ENCODE results near the gene LAMC2. TPM values are rescaled to one million over a fixed set of nuclear protein-coding genes. Genes with fewer than 3 reads are reported as not detected.
"Not testable (repeated sequence)": the region's sequence is repeated elsewhere in the genome, so short reads cannot be mapped to it uniquely, and the experiment has no call there.

LAMC2 gene
- total and polyA plus RNA-seq, 3 experiments from 2014 or later = not detected

GRCh38 chr1:183147735-183148134 is 38.3 kb upstream of the LAMC2 start:
- no peaks in the 10 kb centered on the region for H3K4me1 Mint-ChIP-seq
- no peaks in the 10 kb centered on the region for H3K9me3 ChIP-seq (ENCODE audit: low read length)
- peaks cover 0 to 2% (median 0%) of the 10 kb centered on the region in 5 donors for H3K9me3 Mint-ChIP-seq
- H3K36me3 Mint-ChIP-seq = no peaks in the 10 kb centered on the region
- no peak overlapping the region for H3K4me3 ChIP-seq (ENCODE audit: low read length)
- H3K36me3 ChIP-seq (ENCODE audit: insufficient read depth, low read length) = no peaks in the 10 kb centered on the region
- H3K27ac ChIP-seq (ENCODE audit: low read depth, low read length) = no peak overlapping the region
- H3K4me1 ChIP-seq (ENCODE audit: insufficient read depth, low read length) = no peaks in the 10 kb centered on the region
- DNase-seq = no peak
- H3K27me3 Mint-ChIP-seq = peaks cover 5 to 7% of the 10 kb centered on the region in 2 donors
- no peaks in the 10 kb centered on the region for H3K27me3 ChIP-seq (ENCODE audit: insufficient read depth, low read length, poor library complexity, severe bottlenecking)
- POLR2A ChIA-PET = no interaction called here
- H3K27ac Mint-ChIP-seq = no peak overlapping the region
- H3K4me3 Mint-ChIP-seq = no peak overlapping the region
- CTCF ChIA-PET = no interaction called here

GRCh38 chr1:183148599-183148998 is 37.5 kb upstream of the LAMC2 start:
- no peak overlapping the region for H3K27ac Mint-ChIP-seq
- no peaks in the 10 kb centered on the region for H3K36me3 Mint-ChIP-seq
- H3K4me3 Mint-ChIP-seq = no peak overlapping the region
- H3K27me3 Mint-ChIP-seq = peaks cover 8 to 9% of the 10 kb centered on the region in 2 donors
- Histone ChIP-seq H3K4me3 (ENCODE audit: low read length) (no peak overlapping the region), H3K36me3 (ENCODE audit: insufficient read depth, low read length) (no peaks in the 10 kb centered on the region), H3K27me3 (ENCODE audit: insufficient read depth, low read length, poor library complexity, severe bottlenecking) (no peaks in the 10 kb centered on the region), H3K4me1 (ENCODE audit: insufficient read depth, low read length) (no peaks in the 10 kb centered on the region), H3K9me3 (ENCODE audit: low read length) (no peaks in the 10 kb centered on the region), H3K27ac (ENCODE audit: low read depth, low read length) (no peak overlapping the region)
- no peaks in the 10 kb centered on the region for H3K4me1 Mint-ChIP-seq
- ChIA-PET CTCF (no interaction called here), POLR2A (no interaction called here)
- DNase-seq = no peak
- peaks cover 0 to 5% (median 0%) of the 10 kb centered on the region in 5 donors for H3K9me3 Mint-ChIP-seq

GRCh38 chr1:183149273-183149672 is 36.8 kb upstream of the LAMC2 start:
- H3K27ac ChIP-seq (ENCODE audit: low read depth, low read length) = no peak overlapping the region
- H3K36me3 ChIP-seq (ENCODE audit: insufficient read depth, low read length) = no peaks in the 10 kb centered on the region
- H3K4me3 ChIP-seq (ENCODE audit: low read length) = no peak overlapping the region
- H3K27me3 Mint-ChIP-seq = peaks cover 7 to 12% of the 10 kb centered on the region in 2 donors
- H3K27ac Mint-ChIP-seq = no peak overlapping the region
- no peaks in the 10 kb centered on the region for H3K4me1 ChIP-seq (ENCODE audit: insufficient read depth, low read length)
- H3K4me3 Mint-ChIP-seq = no peak overlapping the region
- no peaks in the 10 kb centered on the region for H3K4me1 Mint-ChIP-seq
- no peaks in the 10 kb centered on the region for H3K9me3 ChIP-seq (ENCODE audit: low read length)
- CTCF ChIA-PET = no interaction called here
- H3K27me3 ChIP-seq (ENCODE audit: insufficient read depth, low read length, poor library complexity, severe bottlenecking) = no peaks in the 10 kb centered on the region
- H3K9me3 Mint-ChIP-seq = peaks cover 0 to 5% (median 0%) of the 10 kb centered on the region in 5 donors
- POLR2A ChIA-PET = no interaction called here
- no peaks in the 10 kb centered on the region for H3K36me3 Mint-ChIP-seq
- no peak for DNase-seq

- H3K4me3 Mint-ChIP-seq; H3K9me3 Mint-ChIP-seq; H3K4me1 Mint-ChIP-seq; H3K4me3 ChIP-seq (ENCODE audit: low read length); POLR2A ChIA-PET; H3K36me3 Mint-ChIP-seq; H3K4me1 ChIP-seq (ENCODE audit: insufficient read depth, low read length); H3K27ac ChIP-seq (ENCODE audit: low read depth, low read length); H3K9me3 ChIP-seq (ENCODE audit: low read length); DNase-seq; CTCF ChIA-PET; H3K27ac Mint-ChIP-seq; H3K36me3 ChIP-seq (ENCODE audit: insufficient read depth, low read length); H3K27me3 ChIP-seq (ENCODE audit: insufficient read depth, low read length, poor library complexity, severe bottlenecking): not testable (repeated sequence)
- peaks cover 7 to 12% of the 10 kb centered on the region in 2 donors for H3K27me3 Mint-ChIP-seq
Measured at GRCh38 chr1:183150032-183150431, 36.0 kb upstream of the LAMC2 start.

- no peaks in the 10 kb centered on the region for H3K4me1 ChIP-seq (ENCODE audit: insufficient read depth, low read length)
- H3K9me3 ChIP-seq (ENCODE audit: low read length) = no peaks in the 10 kb centered on the region
- Mint-ChIP-seq H3K4me3 (no peak overlapping the region), H3K4me1 (no peaks in the 10 kb centered on the region), H3K9me3 (peaks cover 0 to 5% (median 0%) of the 10 kb centered on the region in 5 donors), H3K27me3 (peaks cover 7 to 12% of the 10 kb centered on the region in 2 donors), H3K36me3 (no peaks in the 10 kb centered on the region), H3K27ac (no peak overlapping the region)
- H3K36me3 ChIP-seq (ENCODE audit: insufficient read depth, low read length) = no peaks in the 10 kb centered on the region
- DNase-seq = no peak
- H3K27me3 ChIP-seq (ENCODE audit: insufficient read depth, low read length, poor library complexity, severe bottlenecking) = no peaks in the 10 kb centered on the region
- POLR2A ChIA-PET = no interaction called here
- H3K27ac ChIP-seq (ENCODE audit: low read depth, low read length) = no peak overlapping the region
- no peak overlapping the region for H3K4me3 ChIP-seq (ENCODE audit: low read length)
- CTCF ChIA-PET = no interaction called here
Measured at GRCh38 chr1:183150445-183150844, 35.6 kb upstream of the LAMC2 start.

- Histone ChIP-seq H3K9me3 (ENCODE audit: low read length) (no peaks in the 10 kb centered on the region), H3K36me3 (ENCODE audit: insufficient read depth, low read length) (no peaks in the 10 kb centered on the region), H3K27me3 (ENCODE audit: insufficient read depth, low read length, poor library complexity, severe bottlenecking) (no peaks in the 10 kb centered on the region), H3K27ac (ENCODE audit: low read depth, low read length) (no peak overlapping the region), H3K4me3 (ENCODE audit: low read length) (no peak overlapping the region), H3K4me1 (ENCODE audit: insufficient read depth, low read length) (no peaks in the 10 kb centered on the region)
- Mint-ChIP-seq H3K4me1 (no peaks in the 10 kb centered on the region), H3K27ac (no peak overlapping the region), H3K36me3 (no peaks in the 10 kb centered on the region), H3K4me3 (no peak overlapping the region), H3K27me3 (peaks cover 7 to 20% of the 10 kb centered on the region in 2 donors), H3K9me3 (peaks cover 0 to 5% (median 0%) of the 10 kb centered on the region in 5 donors)
- ChIA-PET POLR2A (no interaction called here), CTCF (interaction anchor here (0.7 kb wide), 1 partner anchor 15 kb away, joined by 3 read pairs; no protein-coding TSS in a partner anchor)
- DNase-seq = no peak
Measured at GRCh38 chr1:183152180-183152579, 33.9 kb upstream of the LAMC2 start.

GRCh38 chr1:183155939-183156338 is 30.1 kb upstream of the LAMC2 start:
- Histone ChIP-seq H3K9me3 (ENCODE audit: low read length) (no peaks in the 10 kb centered on the region), H3K27ac (ENCODE audit: low read depth, low read length) (no peak overlapping the region), H3K4me1 (ENCODE audit: insufficient read depth, low read length) (no peaks in the 10 kb centered on the region), H3K27me3 (ENCODE audit: insufficient read depth, low read length, poor library complexity, severe bottlenecking) (no peaks in the 10 kb centered on the region), H3K36me3 (ENCODE audit: insufficient read depth, low read length) (no peaks in the 10 kb centered on the region), H3K4me3 (ENCODE audit: low read length) (no peak overlapping the region)
- peaks cover 5 to 25% of the 10 kb centered on the region in 2 donors for H3K27me3 Mint-ChIP-seq
- H3K27ac Mint-ChIP-seq = no peak overlapping the region
- H3K36me3 Mint-ChIP-seq = no peaks in the 10 kb centered on the region
- DNase-seq = no peak
- H3K4me1 Mint-ChIP-seq = no peaks in the 10 kb centered on the region
- ChIA-PET CTCF (no interaction called here), POLR2A (no interaction called here)
- H3K9me3 Mint-ChIP-seq = peaks cover 0 to 5% (median 0%) of the 10 kb centered on the region in 5 donors
- no peak overlapping the region for H3K4me3 Mint-ChIP-seq

GRCh38 chr1:183159960-183160359 is 26.1 kb upstream of the LAMC2 start:
- no peak overlapping the region for H3K27ac Mint-ChIP-seq
- no peak overlapping the region for H3K4me3 Mint-ChIP-seq
- peaks cover 0 to 13% of the 10 kb centered on the region in 2 donors for H3K27me3 Mint-ChIP-seq
- ChIA-PET CTCF (no interaction called here), POLR2A (no interaction called here)
- H3K4me1 Mint-ChIP-seq = no peaks in the 10 kb centered on the region
- Histone ChIP-seq H3K27ac (ENCODE audit: low read depth, low read length) (no peak overlapping the region), H3K4me3 (ENCODE audit: low read length) (no peak overlapping the region), H3K9me3 (ENCODE audit: low read length) (no peaks in the 10 kb centered on the region), H3K4me1 (ENCODE audit: insufficient read depth, low read length) (no peaks in the 10 kb centered on the region), H3K36me3 (ENCODE audit: insufficient read depth, low read length) (no peaks in the 10 kb centered on the region), H3K27me3 (ENCODE audit: insufficient read depth, low read length, poor library complexity, severe bottlenecking) (no peaks in the 10 kb centered on the region)
- no peak for DNase-seq
- H3K36me3 Mint-ChIP-seq = no peaks in the 10 kb centered on the region
- no peaks in the 10 kb centered on the region for H3K9me3 Mint-ChIP-seq

- ChIA-PET POLR2A (no interaction called here), CTCF (no interaction called here)
- H3K4me1 Mint-ChIP-seq = no peaks in the 10 kb centered on the region
- H3K9me3 Mint-ChIP-seq = no peaks in the 10 kb centered on the region
- Histone ChIP-seq H3K27me3 (ENCODE audit: insufficient read depth, low read length, poor library complexity, severe bottlenecking) (no peaks in the 10 kb centered on the region), H3K36me3 (ENCODE audit: insufficient read depth, low read length) (no peaks in the 10 kb centered on the region), H3K4me3 (ENCODE audit: low read length) (no peak overlapping the region), H3K9me3 (ENCODE audit: low read length) (no peaks in the 10 kb centered on the region), H3K27ac (ENCODE audit: low read depth, low read length) (no peak overlapping the region), H3K4me1 (ENCODE audit: insufficient read depth, low read length) (no peaks in the 10 kb centered on the region)
- peaks cover 0 to 5% of the 10 kb centered on the region in 2 donors for H3K27me3 Mint-ChIP-seq
- H3K4me3 Mint-ChIP-seq = no peak overlapping the region
- H3K27ac Mint-ChIP-seq = no peak overlapping the region
- H3K36me3 Mint-ChIP-seq = no peaks in the 10 kb centered on the region
- no peak for DNase-seq
Measured at GRCh38 chr1:183161391-183161790, 24.7 kb upstream of the LAMC2 start.
